Lung (tissue), 12 donors: ENCODE results near the gene KMT2D. TPM values are rescaled to one million over a fixed set of nuclear protein-coding genes. Genes with fewer than 3 reads are reported as not detected.

Experiments
- ATAC-seq: fragments of 200-7000 bp; cut with Tn5 transposase; one replicate; pipeline ENCODE4 v1.9.1; 2020; ENCODE audit warnings: moderate number of reproducible peaks; ENCODE audit not compliant: insufficient read depth, low FRiP score
- DNase-seq, 3 donors: peaks; one replicate each; pipeline ENCODE4 v3.0.0-alpha.2; 2013 to 2017
- H3K27ac ChIP-seq, 2 donors: one replicate each; pipeline ENCODE4 v1.5.1; 2013; ENCODE audit warnings: mild to moderate bottlenecking in 2 of 2, moderate library complexity in 2 of 2, control low read depth in 1 of 2, inconsistent platforms in 1 of 2, low read depth in 1 of 2, low read length in 1 of 2
- H3K27me3 ChIP-seq, 3 donors: one replicate each; pipeline ENCODE4 v1.5.1; 2013; ENCODE audit warnings: low read length in 2 of 3; ENCODE audit not compliant: control insufficient read depth in 3 of 3, insufficient read depth in 3 of 3
- H3K36me3 ChIP-seq, 4 donors: one replicate each; pipeline ENCODE4 v1.5.1; 2013; ENCODE audit warnings: low read length in 4 of 4, mild to moderate bottlenecking in 1 of 4, moderate library complexity in 1 of 4; ENCODE audit not compliant: control insufficient read depth in 4 of 4, insufficient read depth in 4 of 4
- H3K4me1 ChIP-seq, 5 donors: one replicate each; pipeline ENCODE4 v1.5.1; 2013; ENCODE audit warnings: low read length in 5 of 5, mild to moderate bottlenecking in 2 of 5, moderate library complexity in 1 of 5; ENCODE audit not compliant: control insufficient read depth in 5 of 5, insufficient read depth in 5 of 5
- H3K4me3 ChIP-seq: one replicate; pipeline ENCODE4 v1.5.1; 2013; ENCODE audit warnings: mild to moderate bottlenecking, control low read depth, moderate library complexity
- H3K9ac ChIP-seq, 2 donors: one replicate each; pipeline ENCODE4 v1.5.1; 2013; ENCODE audit warnings: low read length in 2 of 2, control low read depth in 1 of 2; ENCODE audit not compliant: insufficient read depth in 1 of 2
- H3K9me3 ChIP-seq, 4 donors: one replicate each; pipeline ENCODE4 v1.5.1; 2013; ENCODE audit warnings: low read length in 3 of 4, mild to moderate bottlenecking in 1 of 4, moderate library complexity in 1 of 4; ENCODE audit not compliant: control insufficient read depth in 4 of 4, insufficient read depth in 3 of 4
- CTCF ChIP-seq: IDR thresholded peaks from 2 replicates; pipeline ENCODE4 v1.5.1; 2012; ENCODE audit warnings: mild to moderate bottlenecking; ENCODE audit errors: control extremely low read depth, extremely low read depth
- whole genome bisulfite sequencing, 2 donors: extraction: QIAGEN DNeasy Blood & Tissue Kit; methylation state at CpG; one replicate each; pipeline ENCODE4 v1.1.7; 2013; 5-methylcytosine and 5-hydroxymethylcytosine counted together
- polyA plus RNA-seq, 2 donors: library from polyadenylated mRNA; stranded (reverse); fragments of 200-250 nt; gene quantifications; one replicate each; pipeline ENCODE4 v1.2.1, GENCODE V29; 2013
- total RNA-seq, 2 donors: library from RNA; depleted of rRNA in 1 of 2; stranded (reverse); fragments of >200 nt in 1 of 2; gene quantifications; one replicate each; pipeline ENCODE4 v1.2.1, GENCODE V29; 2014 to 2021
- donor health status: control.
- donor health status: control.
- donor health status: Bipolar disorder and iron deficiency.
- donor health status: healthy.
- donor health status: DM: yes; HTN: yes; CAD: no.

The KMT2D gene
- total and polyA plus RNA-seq, 4 donors: 27.6 to 115 (median 49.2) TPM

- no peak for TF ChIP-seq CTCF
- H3K4me1 ChIP-seq: peaks cover 9 to 25% (median 11%) of the 10 kb centered on the region in 5 donors
- H3K9me3 ChIP-seq: no peaks in the 10 kb centered on the region
- H3K27ac ChIP-seq: no peak overlapping the region
- DNase-seq (no peak), ATAC-seq (no peak)
- no peak overlapping the region for H3K4me3 ChIP-seq
- 91 to 94% methylated on average over 16 of the region's 16 CpGs for WGBS, 2 donors
- peaks cover 32 to 68% (median 46%) of the 10 kb centered on the region in 4 donors for H3K36me3 ChIP-seq
- no peak overlapping the region for H3K9ac ChIP-seq
- H3K27me3 ChIP-seq: no peaks in the 10 kb centered on the region
Observed at GRCh38 chr12:49052451-49053208, 8.0 kb downstream of the KMT2D start.

GRCh38 chr12:49051777-49052438 is 8.7 kb downstream of the KMT2D start:
- WGBS, 2 donors: 94 to 96% methylated on average over 20 of the region's 20 CpGs
- peaks cover 33 to 71% (median 50%) of the 10 kb centered on the region in 4 donors for H3K36me3 ChIP-seq
- H3K27ac ChIP-seq: no peak overlapping the region

GRCh38 chr12:49051373-49051764 is 9.2 kb downstream of the KMT2D start:
- Histone ChIP-seq H3K27me3 (no peaks in the 10 kb centered on the region), H3K4me3 (no peak overlapping the region), H3K9ac (no peak overlapping the region), H3K9me3 (no peaks in the 10 kb centered on the region), H3K4me1 (peaks cover 0 to 13% (median 5%) of the 10 kb centered on the region in 5 donors), H3K27ac (no peak overlapping the region), H3K36me3 (peaks cover 33 to 75% (median 53%) of the 10 kb centered on the region in 4 donors)
- ATAC-seq: no peak
- TF ChIP-seq CTCF: no peak
- 96 to 99% methylated on average over 17 to 18 of the region's 18 CpGs for WGBS, 2 donors
- DNase-seq: no peak

More at GRCh38 chr12:49051777-49052438, 8.7 kb downstream of the KMT2D start:
- no peak for TF ChIP-seq CTCF
- Histone ChIP-seq H3K9me3 (no peaks in the 10 kb centered on the region), H3K4me3 (no peak overlapping the region), H3K9ac (no peak overlapping the region), H3K4me1 (peaks cover 4 to 18% (median 6%) of the 10 kb centered on the region in 5 donors), H3K27me3 (no peaks in the 10 kb centered on the region)
- no peak for ATAC-seq
- no peak for DNase-seq
